ENCODE results near the gene IL20.

- no peak for TF ChIP-seq CTCF (IDR thresholded peaks at IDR 0.05)
- no peak for TF ChIP-seq POLR2A (IDR thresholded peaks at IDR 0.05)
Observed at GRCh38 chr1:206908038-206908437, 42.6 kb downstream of the IL20 start.
